ENCODE data around the gene PLLP.

The PLLP gene

GRCh38 chr16:57235128-57236021 lies 49.1 kb downstream of the PLLP start:
- no peak for TF ChIP-seq CTCF (IDR thresholded peaks at IDR 0.05)

- TF ChIP-seq CTCF (IDR thresholded peaks at IDR 0.05), result no peak
Observed at GRCh38 chr16:57234707-57235092, 49.8 kb downstream of the PLLP start.

GRCh38 chr16:57233944-57234706 lies 50.3 kb downstream of the PLLP start:
- no peak for TF ChIP-seq CTCF (IDR thresholded peaks at IDR 0.05)

GRCh38 chr16:57231821-57232350 lies 52.6 kb downstream of the PLLP start:
- TF ChIP-seq CTCF (IDR thresholded peaks at IDR 0.05), result no peak

- TF ChIP-seq CTCF (IDR thresholded peaks at IDR 0.05), result no peak
Observed at GRCh38 chr16:57229079-57229478, 55.4 kb downstream of the PLLP start.

GRCh38 chr16:57226701-57227621 lies 57.5 kb downstream of the PLLP start:
- no peak for TF ChIP-seq CTCF (IDR thresholded peaks at IDR 0.05)

- no peak for TF ChIP-seq CTCF (IDR thresholded peaks at IDR 0.05)
Observed at GRCh38 chr16:57225978-57226377, 58.5 kb downstream of the PLLP start.
